Activated CD4-positive, alpha-beta T cell treated with anti-CD3 and anti-CD28 coated beads, Interleukin-2, amount 10 ng/mL, durations not matched to agents 7 days and 5 days (primary cell): ENCODE results near the gene MGAT2. TPM values are rescaled to one million over a fixed set of nuclear protein-coding genes. Genes with fewer than 3 reads are reported as not detected.
"Not testable (repeated sequence)": the region's sequence is repeated elsewhere in the genome, so short reads cannot be mapped to it uniquely, and the experiment has no call there.

Source experiments
- CTCF ChIA-PET: fragments of 350-600 bp; sonication (Branson Sonifier 250); formaldehyde crosslinking; loops from one replicate; lab custom pipeline; 2021; ENCODE audit warnings: antibody characterized with exemption; lab: Charles Lee
- POLR2A ChIA-PET: fragments of 350-600 bp; sonication (Branson Sonifier 250); formaldehyde crosslinking; loops from one replicate; lab custom pipeline; 2021; ENCODE audit warnings: antibody characterized with exemption; lab: Charles Lee
- DNase-seq: peaks from one replicate; pipeline ENCODE4 v3.0.0-alpha.2; 2020
- H3K27ac Mint-ChIP-seq: one replicate; pipeline ENCODE4 v1.8.0; 2021; ENCODE audit warnings: mild to moderate bottlenecking, moderate library complexity, mixed read lengths
- H3K27me3 Mint-ChIP-seq: one replicate; pipeline ENCODE4 v1.8.0; 2021; ENCODE audit warnings: mixed read lengths
- H3K36me3 Mint-ChIP-seq: one replicate; pipeline ENCODE4 v1.8.0; 2021; ENCODE audit warnings: low read depth, mixed read lengths
- H3K4me1 Mint-ChIP-seq: one replicate; pipeline ENCODE4 v1.8.0; 2021; ENCODE audit warnings: mixed read lengths
- H3K4me3 Mint-ChIP-seq: one replicate; pipeline ENCODE4 v1.8.0; 2021; ENCODE audit warnings: mild to moderate bottlenecking, moderate library complexity, mixed read lengths
- H3K9me3 Mint-ChIP-seq: one replicate; pipeline ENCODE4 v1.8.0; 2021; ENCODE audit warnings: mixed read lengths
- total RNA-seq, 2 experiments: library from RNA; stranded (reverse); gene quantifications; one replicate each; pipeline ENCODE4 v1.2.3, GENCODE V29; 2021

Gene MGAT2
- 10 to 100 TPM; 53.1 to 57.3 TPM for total RNA-seq

DNA sequence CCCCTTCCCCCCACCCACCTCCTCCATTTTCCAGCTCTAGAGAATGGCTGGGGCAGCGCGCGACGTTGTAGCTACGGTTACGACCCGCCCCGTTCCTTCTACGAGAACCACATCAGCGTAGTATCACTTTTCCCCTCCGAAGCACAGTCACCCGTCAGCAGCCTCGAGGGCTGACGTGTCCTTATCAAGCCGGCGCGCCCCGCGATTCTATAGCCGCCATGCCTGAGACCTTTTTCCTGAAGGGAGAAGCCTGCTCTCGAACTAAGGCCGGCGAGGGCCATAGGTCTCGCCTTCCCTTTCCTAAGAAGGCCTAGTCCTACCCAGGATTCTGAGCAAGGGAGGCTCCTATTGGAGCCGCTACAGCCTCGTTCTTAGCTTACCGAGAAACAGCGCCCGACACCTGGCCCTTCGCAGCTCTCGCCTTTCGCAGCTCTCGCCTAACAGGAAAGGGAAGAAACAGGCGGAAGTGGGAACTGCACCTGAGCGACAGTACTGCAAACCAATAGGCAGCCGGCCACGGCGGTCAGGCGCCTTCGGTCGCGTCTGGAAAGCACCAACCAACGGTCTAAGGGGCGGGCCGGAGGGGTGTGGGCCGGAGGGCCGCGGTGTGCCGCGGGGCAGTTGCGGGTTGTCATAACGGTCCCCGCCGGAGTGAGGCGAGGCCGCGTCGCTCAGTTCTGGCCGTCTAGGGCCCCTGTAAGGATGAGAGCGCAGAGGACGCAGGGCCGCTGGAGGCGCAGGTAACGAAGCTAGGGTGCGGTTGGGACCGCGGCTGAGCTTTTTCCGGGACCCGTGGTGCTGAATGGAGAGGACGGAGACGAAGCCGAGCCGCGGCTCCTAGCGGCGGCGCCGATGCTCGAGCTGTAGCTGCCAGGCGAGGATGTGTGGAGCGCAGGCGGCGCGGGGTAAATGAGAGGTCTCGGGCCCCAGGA is at the start of gene MGAT2, which contains the start of gene RPL36AL:
Gene MGAT2 (plus strand): TSS at position 618 of the 932 bp plus-strand sequence. CDS start 470 bp downstream, outside the sequence.
Gene RPL36AL (minus strand): TSS at position 445 of the 932 bp plus-strand sequence. CDS start 1,522 bp downstream, outside the sequence.
- Mint-ChIP-seq H3K27ac (peak within 1 kb of the TSS; percentile 97), H3K4me3 (peak within 1 kb of the TSS; percentile 97), H3K27me3 (no peaks in the 10 kb centered on the region), H3K4me1 (peaks cover 50% of the 10 kb centered on the region), H3K36me3 (peaks cover 69% of the 10 kb centered on the region), H3K9me3 (no peaks in the 10 kb centered on the region)
- CTCF ChIA-PET, result interaction anchor here (0.5 to 6.8 kb wide), 17 partner anchors 10 to 505 kb away, joined by 3 to 67 read pairs (median 4); partner anchors contain the start of genes DNAAF2, KLHDC2, LRR1 and NEMF
- POLR2A ChIA-PET, result interaction anchor here (0.6 to 2.0 kb wide), 10 partner anchors 11 to 468 kb away, joined by 3 to 18 read pairs (median 3); partner anchors contain the start of genes DNAAF2, LRR1 and RPS29
- DNase-seq, result peak; percentile 96

DNA sequence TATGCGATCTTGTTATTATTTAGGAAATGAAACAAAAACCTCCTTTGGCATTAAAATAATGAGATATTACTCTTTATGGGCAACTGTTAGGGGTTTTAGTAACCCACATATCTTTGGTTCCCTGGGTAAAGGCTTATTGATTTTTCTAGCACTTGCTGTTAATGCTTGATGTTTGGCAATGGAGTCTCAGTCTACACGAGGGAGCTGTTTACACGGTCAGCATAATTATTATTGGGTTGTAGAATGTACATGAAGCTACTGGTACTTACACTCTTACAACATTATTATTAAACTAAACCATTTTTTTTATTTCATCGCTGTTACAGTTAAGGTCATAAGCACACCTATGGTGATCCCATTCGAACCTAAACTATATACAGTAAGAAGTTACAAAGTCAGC is 46.6 kb upstream of the MGAT2 start:
- DNase-seq, result no peak
- POLR2A ChIA-PET, result no interaction called here
- Mint-ChIP-seq H3K4me3 (no peak overlapping the region), H3K27ac (no peak overlapping the region), H3K27me3 (no peaks in the 10 kb centered on the region), H3K36me3 (peaks cover 60% of the 10 kb centered on the region), H3K4me1 (peaks cover 8% of the 10 kb centered on the region), H3K9me3 (peaks cover 12% of the 10 kb centered on the region)
- CTCF ChIA-PET, result interaction anchor here (0.8 kb wide), 1 partner anchor 11 kb away, joined by 3 read pairs; no protein-coding TSS in a partner anchor

DNA sequence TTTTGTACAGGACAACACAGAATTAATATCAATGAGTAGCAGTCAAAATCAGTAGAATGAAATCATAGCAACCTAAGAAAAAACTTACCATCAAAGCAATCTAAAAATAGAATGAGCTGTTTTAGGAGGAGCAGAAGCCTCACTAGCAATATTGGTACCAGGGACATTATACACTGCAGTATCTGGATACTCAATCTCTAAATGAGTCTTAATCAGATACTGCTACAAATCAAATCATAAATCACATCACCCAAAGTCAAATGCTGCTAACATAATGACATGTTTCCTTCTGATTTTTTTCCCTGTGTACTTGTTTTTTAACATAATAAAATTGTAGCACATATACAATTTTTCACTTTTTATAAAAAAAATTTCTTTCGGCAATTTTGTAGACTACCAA is 42.5 kb upstream of the MGAT2 start:
- H3K4me1 Mint-ChIP-seq, result peaks cover 34% of the 10 kb centered on the region
- H3K27me3 Mint-ChIP-seq, result no peaks in the 10 kb centered on the region
- no peak overlapping the region for H3K4me3 Mint-ChIP-seq
- ChIA-PET POLR2A (no interaction called here), CTCF (interaction anchor here (0.6 kb wide), 1 partner anchor 9 kb away, joined by 3 read pairs; no protein-coding TSS in a partner anchor)
- H3K27ac Mint-ChIP-seq, result no peak overlapping the region
- peaks cover 1% of the 10 kb centered on the region for H3K9me3 Mint-ChIP-seq
- H3K36me3 Mint-ChIP-seq, result peaks cover 70% of the 10 kb centered on the region
- DNase-seq, result no peak

DNA sequence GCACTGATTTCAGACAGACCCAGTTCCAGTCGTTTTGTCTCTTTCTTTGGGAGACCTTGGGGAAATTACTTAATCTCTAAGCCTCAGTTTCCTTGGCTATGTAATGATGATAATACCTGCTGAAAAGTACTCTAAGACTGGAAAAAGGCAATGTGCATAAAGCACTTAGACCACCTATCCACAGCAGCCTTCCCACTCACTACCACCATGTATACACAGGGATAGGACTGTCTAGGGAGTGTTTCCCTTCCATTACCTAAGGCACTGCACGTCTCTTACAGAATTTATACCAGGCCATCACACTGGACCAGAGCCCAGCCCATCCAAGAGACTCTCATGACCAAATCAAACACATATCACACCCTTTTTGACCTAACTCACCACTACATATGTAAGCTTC is 40.8 kb upstream of the MGAT2 start:
- Mint-ChIP-seq H3K9me3 (no peaks in the 10 kb centered on the region), H3K4me1 (peaks cover 49% of the 10 kb centered on the region), H3K36me3 (peaks cover 68% of the 10 kb centered on the region), H3K27me3 (no peaks in the 10 kb centered on the region), H3K4me3 (no peak overlapping the region), H3K27ac (no peak overlapping the region)
- ChIA-PET POLR2A (no interaction called here), CTCF (interaction anchor here (1.1 kb wide), 1 partner anchor 8 kb away, joined by 3 read pairs; no protein-coding TSS in a partner anchor)
- DNase-seq, result no peak

DNA sequence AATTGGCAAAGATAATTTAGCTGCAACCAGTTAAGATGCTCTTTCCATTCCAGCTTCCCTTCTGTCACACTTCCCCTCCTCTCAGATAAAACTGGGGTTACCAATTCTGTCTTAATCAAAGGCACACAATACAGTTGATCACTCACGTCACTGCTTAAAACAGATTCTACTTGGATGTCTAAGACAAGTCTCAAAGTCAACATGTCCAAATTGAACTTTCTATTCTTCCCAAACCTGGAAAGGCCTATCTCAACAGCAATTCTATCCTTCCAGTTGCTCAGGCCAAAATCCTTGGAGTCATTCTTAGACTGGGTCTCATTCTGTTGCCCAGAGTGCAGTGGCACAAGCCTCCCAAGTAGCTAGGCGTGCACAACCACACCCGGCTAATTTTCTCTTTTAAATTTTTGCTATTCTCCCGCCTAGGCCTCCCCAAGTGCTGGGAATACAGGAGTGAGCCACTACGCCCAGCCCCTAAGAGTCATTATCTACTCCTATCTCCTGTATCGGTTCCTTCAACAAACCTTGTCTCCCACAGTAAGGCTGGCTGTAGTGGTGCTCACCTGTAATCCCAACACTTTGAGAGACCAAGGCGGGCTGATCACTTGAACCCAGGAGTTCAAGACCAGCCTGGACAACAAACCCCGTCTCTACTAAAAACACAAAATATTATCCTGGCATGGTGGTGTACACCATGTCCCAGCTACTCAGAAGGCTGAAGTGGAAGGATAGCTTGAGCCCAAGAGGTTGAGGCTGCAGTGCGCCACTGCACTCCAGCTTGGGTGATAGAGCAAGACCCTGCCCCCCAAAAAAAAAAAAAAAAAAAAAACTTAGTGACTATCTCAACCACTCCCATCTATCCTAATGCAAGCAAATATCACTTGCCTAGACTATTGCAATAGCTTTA is 39.1 kb upstream of the MGAT2 start:
- POLR2A ChIA-PET, result interaction anchor here (0.6 to 0.8 kb wide), 2 partner anchors 38 to 730 kb away, joined by 3 read pairs; no protein-coding TSS in a partner anchor
- Mint-ChIP-seq H3K4me1 (peaks cover 53% of the 10 kb centered on the region), H3K4me3 (no peak overlapping the region), H3K27ac (no peak overlapping the region), H3K27me3 (no peaks in the 10 kb centered on the region), H3K9me3 (no peaks in the 10 kb centered on the region), H3K36me3 (peaks cover 73% of the 10 kb centered on the region)
- CTCF ChIA-PET, result interaction anchor here (0.7 to 1.2 kb wide), 3 partner anchors 12 to 1667 kb away, joined by 3 to 4 read pairs (median 3); no protein-coding TSS in a partner anchor
- no peak for DNase-seq

DNA sequence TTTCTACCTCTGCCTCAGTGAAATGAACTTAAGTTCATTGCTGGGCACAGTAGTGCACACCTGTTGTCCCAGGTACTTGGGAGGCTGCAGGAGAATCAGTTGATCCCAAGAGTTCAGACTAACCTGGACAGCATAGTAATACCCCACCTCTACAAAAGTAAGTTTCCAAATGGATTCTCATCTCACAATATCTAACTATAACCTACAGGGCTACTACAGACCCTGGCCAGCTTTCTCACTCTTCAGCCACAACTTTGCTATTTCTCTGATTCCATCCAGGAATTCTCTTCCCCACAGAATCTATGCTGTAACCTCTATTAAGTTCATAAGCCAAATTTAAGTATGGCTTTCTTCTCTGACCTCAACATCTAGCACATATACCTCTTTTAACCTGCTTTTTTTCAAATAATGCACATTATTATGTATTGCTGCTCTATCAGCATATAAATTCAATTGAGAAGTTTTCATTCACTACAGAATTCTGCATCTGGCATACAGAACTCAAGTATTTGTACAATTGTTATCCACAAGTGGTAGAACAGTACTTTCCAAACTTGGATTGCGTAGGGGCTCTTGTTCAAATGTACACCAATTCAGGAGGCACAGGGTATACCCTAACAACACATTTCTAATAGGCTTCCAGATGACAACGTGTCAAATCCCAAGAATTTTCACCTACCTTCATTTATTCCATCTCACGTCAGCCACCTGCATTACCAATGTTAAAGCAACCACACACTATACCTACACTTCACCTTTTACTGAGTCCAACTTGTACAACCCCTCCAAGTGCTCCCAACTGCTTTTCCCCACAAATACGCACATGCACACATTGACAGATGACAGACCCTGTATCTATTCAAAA is 38.3 kb upstream of the MGAT2 start:
- Mint-ChIP-seq H3K4me1 (peaks cover 60% of the 10 kb centered on the region), H3K27me3 (no peaks in the 10 kb centered on the region), H3K9me3 (no peaks in the 10 kb centered on the region), H3K4me3 (no peak overlapping the region), H3K36me3 (peaks cover 67% of the 10 kb centered on the region), H3K27ac (no peak overlapping the region)
- DNase-seq, result no peak
- ChIA-PET CTCF (interaction anchor here (0.7 kb wide), 2 partner anchors 13 to 1666 kb away, joined by 3 to 4 read pairs; no protein-coding TSS in a partner anchor), POLR2A (interaction anchor here (0.6 kb wide), 1 partner anchor 729 kb away, joined by 3 read pairs; no protein-coding TSS in a partner anchor)

DNA sequence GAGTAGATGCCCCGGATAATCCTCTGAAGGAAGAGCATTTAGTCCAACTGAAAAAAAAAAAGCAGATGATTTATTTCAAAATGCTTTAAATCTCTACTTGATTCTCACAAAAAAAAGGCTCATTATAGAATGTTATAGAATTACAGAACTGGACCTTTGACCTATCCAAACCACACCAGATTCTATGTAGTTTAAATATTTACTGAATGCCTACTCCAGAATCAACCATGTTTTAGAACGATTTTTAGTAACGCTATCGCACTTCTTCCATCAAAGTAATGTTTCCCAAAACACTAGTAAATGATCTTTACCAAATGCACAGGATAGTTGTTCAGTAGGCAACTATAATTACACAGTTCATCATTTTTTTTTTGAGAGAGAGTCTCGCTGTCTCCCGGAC is 37.0 kb upstream of the MGAT2 start:
- H3K9me3 Mint-ChIP-seq, result no peaks in the 10 kb centered on the region
- peaks cover 60% of the 10 kb centered on the region for H3K4me1 Mint-ChIP-seq
- ChIA-PET POLR2A (no interaction called here), CTCF (no interaction called here)
- H3K36me3 Mint-ChIP-seq, result peaks cover 59% of the 10 kb centered on the region
- peak overlapping the region; percentile 73 for H3K27ac Mint-ChIP-seq
- H3K27me3 Mint-ChIP-seq, result no peaks in the 10 kb centered on the region
- H3K4me3 Mint-ChIP-seq, result peak overlapping the region; percentile 80
- DNase-seq, result no peak

DNA sequence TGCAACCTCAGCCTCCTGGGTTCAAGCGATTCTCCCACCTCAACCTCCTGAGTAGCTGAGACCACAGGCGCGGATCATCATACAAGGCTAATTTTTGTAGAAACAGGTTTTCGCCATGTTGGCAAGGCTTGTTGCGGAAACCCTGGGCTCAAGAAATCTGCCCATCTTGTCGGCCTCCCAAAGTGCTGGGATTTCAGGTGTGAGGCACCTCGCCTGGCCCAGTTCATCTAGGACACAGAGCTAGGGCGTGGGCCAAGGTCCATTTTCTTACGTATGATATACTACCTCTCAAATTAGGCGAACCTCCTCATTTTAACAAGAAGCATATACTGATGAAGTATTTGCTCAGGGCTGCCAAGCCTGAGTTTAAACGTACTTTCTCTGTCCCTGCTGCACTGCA is 36.5 kb upstream of the MGAT2 start:
- H3K9me3 Mint-ChIP-seq, result no peaks in the 10 kb centered on the region
- CTCF ChIA-PET, result interaction anchor here (1.0 kb wide), 1 partner anchor 15 kb away, joined by 3 read pairs; the partner anchor contains the start of gene LRR1
- DNase-seq, result no peak
- peak overlapping the region; percentile 73 for H3K27ac Mint-ChIP-seq
- POLR2A ChIA-PET, result interaction anchor here (0.6 kb wide), 1 partner anchor 8 kb away, joined by 3 read pairs; no protein-coding TSS in a partner anchor
- peak overlapping the region; percentile 80 for H3K4me3 Mint-ChIP-seq
- H3K27me3 Mint-ChIP-seq, result no peaks in the 10 kb centered on the region
- H3K4me1 Mint-ChIP-seq, result peaks cover 57% of the 10 kb centered on the region
- peaks cover 59% of the 10 kb centered on the region for H3K36me3 Mint-ChIP-seq

DNA sequence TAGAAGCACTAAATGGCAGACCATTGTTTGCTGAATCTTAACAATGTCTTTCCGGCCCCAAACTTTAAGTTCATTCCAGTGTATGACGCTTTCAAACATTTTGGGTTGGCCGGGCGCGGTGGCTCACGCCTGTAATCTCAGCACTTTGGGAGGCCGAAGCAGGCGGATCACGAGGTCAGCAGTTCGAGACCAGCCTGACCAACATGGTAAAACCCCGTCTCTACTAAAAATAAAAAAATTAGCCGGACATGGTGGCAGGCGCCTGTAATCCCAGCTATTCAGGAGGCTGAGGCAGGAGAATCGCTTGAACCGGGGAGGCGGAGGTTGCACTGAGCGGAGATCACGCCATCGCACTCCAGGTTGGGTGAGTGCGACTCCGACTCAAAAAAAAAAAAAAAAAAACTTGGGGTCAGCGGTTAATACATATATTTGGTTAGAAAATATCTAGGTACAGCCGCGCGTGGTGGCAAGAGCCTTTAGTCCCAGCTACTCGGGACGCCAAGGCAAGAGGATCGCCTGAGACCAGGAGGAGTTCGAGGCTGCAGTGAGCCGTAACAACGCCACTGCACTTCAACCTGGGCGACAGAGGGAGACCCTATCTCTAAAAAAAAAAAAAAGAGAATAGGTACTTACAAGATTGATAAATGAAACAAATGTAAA is 35.5 kb upstream of the MGAT2 start:
- H3K36me3 Mint-ChIP-seq, result peaks cover 53% of the 10 kb centered on the region
- CTCF ChIA-PET, result interaction anchor here (0.6 to 3.7 kb wide), 9 partner anchors 10 to 267 kb away, joined by 3 to 30 read pairs (median 4); partner anchors contain the start of genes DNAAF2, LRR1, MGAT2 and NEMF
- not testable (repeated sequence) for H3K27me3 Mint-ChIP-seq, DNase-seq, H3K9me3 Mint-ChIP-seq
- peak overlapping the region; percentile 80 for H3K4me3 Mint-ChIP-seq
- H3K4me1 Mint-ChIP-seq, result peaks cover 52% of the 10 kb centered on the region
- peak overlapping the region; percentile 100 for H3K27ac Mint-ChIP-seq
- POLR2A ChIA-PET, result interaction anchor here (0.6 to 0.7 kb wide), 6 partner anchors 17 to 478 kb away, joined by 3 to 8 read pairs (median 4); no protein-coding TSS in a partner anchor

DNA sequence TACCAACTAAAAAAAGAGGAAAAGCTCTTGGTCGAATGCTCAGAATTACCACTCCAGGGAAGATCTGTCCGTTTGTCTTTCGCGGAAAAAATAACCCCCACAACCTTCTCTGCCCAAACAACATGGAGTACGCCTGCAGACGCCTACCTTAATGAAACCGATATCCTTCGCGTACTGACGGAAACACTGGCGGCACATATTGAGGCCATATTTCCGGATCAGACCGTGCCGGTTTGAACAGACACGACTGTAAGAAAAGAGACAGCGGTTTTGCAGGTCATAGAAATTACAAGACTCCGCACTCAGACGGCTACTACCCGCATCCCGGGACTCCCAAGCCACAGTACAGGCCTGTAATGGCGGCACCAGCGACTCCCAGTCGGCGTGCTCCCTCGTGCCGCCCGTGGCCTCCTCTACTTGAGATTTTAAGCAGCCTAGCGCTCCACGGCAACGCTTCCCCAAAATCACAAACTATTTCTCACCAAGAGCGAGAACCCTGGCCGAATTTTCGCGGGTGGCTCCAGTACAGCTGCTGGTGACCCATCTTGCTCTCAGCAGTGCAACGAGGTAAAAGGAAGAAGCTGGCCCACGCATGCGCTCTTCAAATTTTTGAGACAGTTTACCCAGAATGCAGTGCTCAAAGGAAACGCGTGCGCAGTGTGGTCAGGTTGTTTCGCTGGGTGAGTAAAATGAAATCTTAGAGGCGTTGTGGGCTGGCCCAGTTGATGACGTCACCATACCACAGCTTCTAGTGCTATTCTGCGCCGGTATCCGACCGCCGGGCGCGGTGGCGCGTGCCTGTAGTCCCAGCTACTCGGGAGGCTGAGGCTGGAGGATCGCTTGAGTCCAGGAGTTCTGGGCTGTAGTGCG is 34.6 kb upstream of the MGAT2 start, which contains the start of gene RPS29:
Gene RPS29 (minus strand): TSS at position 578 of the 870 bp plus-strand sequence. CDS start 34 bp downstream, at position 544.
- DNase-seq, result peak; percentile 99
- Mint-ChIP-seq H3K9me3 (no peaks in the 10 kb centered on the region), H3K36me3 (peaks cover 50% of the 10 kb centered on the region), H3K27me3 (no peaks in the 10 kb centered on the region), H3K4me1 (peaks cover 49% of the 10 kb centered on the region), H3K27ac (peak within 1 kb of the TSS; percentile 100), H3K4me3 (peak within 1 kb of the TSS; percentile 80)
- ChIA-PET CTCF (interaction anchor here (0.6 to 3.7 kb wide), 10 partner anchors 10 to 458 kb away, joined by 3 to 30 read pairs (median 4); partner anchors contain the start of genes DNAAF2, LRR1, MGAT2 and NEMF), POLR2A (interaction anchor here (0.6 to 1.5 kb wide), 6 partner anchors 13 to 184 kb away, joined by 3 to 18 read pairs (median 4); partner anchors contain the start of genes LRR1, MGAT2 and RPL36AL)
